PC-3 (cell line): ENCODE data around the gene C4orf50. TPM values are rescaled to one million over a fixed set of nuclear protein-coding genes. Genes with fewer than 3 reads are reported as not detected.

Experiments
- ATAC-seq: fragments of 200-7000 bp; cut with Tn5 transposase; 2 replicates; pipeline ENCODE4 v1.9.1; 2020; ENCODE audit warnings: mild to moderate bottlenecking, moderate library complexity
- BruUV-seq: library from RNA; stranded (reverse); fragments of 400-500 nt; replicated peaks from 2 replicates; lab custom pipeline; 2021; lab: Mats Ljungman, UMichigan
- CTCF ChIA-PET: fragments of 300-600 bp; sonication (Branson Sonifier 250); formaldehyde crosslinking; loops from one replicate; lab custom pipeline; 2022; ENCODE audit warnings: antibody characterized with exemption; lab: Charles Lee
- POLR2A ChIA-PET: fragments of 300-600 bp; sonication (Branson Sonifier 250); formaldehyde crosslinking; loops from one replicate; lab custom pipeline; 2022; ENCODE audit warnings: antibody characterized with exemption; ENCODE audit not compliant: unreplicated experiment; lab: Charles Lee
- DNase-seq: peaks from one replicate; pipeline ENCODE4 v3.0.0-alpha.2; 2015
- H2AFZ ChIP-seq: fragments of 300-600 bp; sonication (generic); 2 replicates; pipeline ENCODE4 v1.6.0; 2016; ENCODE audit warnings: antibody characterized with exemption, low read length
- H3F3A ChIP-seq: fragments of 300-600 bp; sonication (generic); one replicate; pipeline ENCODE4 v1.6.0; 2017; ENCODE audit warnings: antibody characterized with exemption, low read length, control low read depth, mild to moderate bottlenecking; ENCODE audit not compliant: unreplicated experiment
- H3K27ac ChIP-seq: fragments of 300-600 bp; sonication (generic); 2 replicates; pipeline ENCODE4 v1.5.1; 2016; ENCODE audit warnings: mild to moderate bottlenecking, low read length
- H3K27me3 ChIP-seq: fragments of 300-600 bp; sonication (generic); 2 replicates; pipeline ENCODE4 v1.6.1; 2016; ENCODE audit warnings: low read length, mixed read lengths
- H3K36me3 ChIP-seq: fragments of 300-600 bp; sonication (generic); 2 replicates; pipeline ENCODE4 v1.6.1; 2016; ENCODE audit warnings: low read depth, mixed run types, low read length, mixed read lengths
- H3K4me1 ChIP-seq: fragments of 300-600 bp; sonication (generic); 2 replicates; pipeline ENCODE4 v1.5.1; 2016; ENCODE audit warnings: low read length; ENCODE audit not compliant: insufficient read depth
- H3K4me2 ChIP-seq: fragments of 300-600 bp; sonication (generic); 2 replicates; pipeline ENCODE4 v1.6.0; 2016; ENCODE audit warnings: low read length
- H3K4me3 ChIP-seq: fragments of 300-600 bp; sonication (generic); 2 replicates; pipeline ENCODE4 v1.5.1; 2016; ENCODE audit warnings: mild to moderate bottlenecking, low read length, mixed read lengths
- H3K79me2 ChIP-seq: fragments of 300-600 bp; sonication (generic); 2 replicates; pipeline ENCODE4 v1.6.1; 2017; ENCODE audit warnings: low read length, mixed read lengths
- H3K9ac ChIP-seq: fragments of 300-600 bp; sonication (generic); 2 replicates; pipeline ENCODE4 v1.6.0; 2016; ENCODE audit warnings: mild to moderate bottlenecking, low read length
- H3K9me2 ChIP-seq: fragments of 300-600 bp; sonication (generic); replicated peaks from 2 replicates; pipeline ENCODE4 v1.6.1; 2016; ENCODE audit warnings: mixed run types, low read length, mixed read lengths
- H3K9me3 ChIP-seq: fragments of 300-600 bp; sonication (generic); 2 replicates; pipeline ENCODE4 v1.6.1; 2016; ENCODE audit warnings: low read length, mixed read lengths
- H4K20me1 ChIP-seq: fragments of 300-600 bp; sonication (generic); 2 replicates; pipeline ENCODE4 v1.6.1; 2016; ENCODE audit warnings: low read length, mixed read lengths
- CTCF ChIP-seq: fragments of 300-600 bp; sonication (generic); conservative IDR thresholded peaks from 2 replicates; pipeline ENCODE4 v1.5.1; 2017; ENCODE audit warnings: antibody characterized with exemption, low read depth, mild to moderate bottlenecking, low read length
- EZH2 ChIP-seq: fragments of 300-600 bp; sonication (generic); IDR thresholded peaks from one replicate; pipeline ENCODE4 v1.6.1; 2017; ENCODE audit warnings: antibody characterized with exemption, mild to moderate bottlenecking, low read length; ENCODE audit not compliant: unreplicated experiment
- EZH2phosphoT487 ChIP-seq: fragments of 300-600 bp; sonication (generic); IDR thresholded peaks from 2 replicates; pipeline ENCODE4 v1.6.1; 2018; ENCODE audit warnings: mild to moderate bottlenecking, antibody characterized with exemption, low read length, borderline replicate concordance
- intact Hi-C: fragments of 100-400 bp; cut with micrococcal nuclease; formaldehyde crosslinking; loops from 2 replicates; pipeline ENCODE4 v1.9.0; 2023
- total RNA-seq: library from RNA; depleted of rRNA; stranded (reverse); fragments of >200 nt; gene quantifications from 2 replicates; pipeline ENCODE4 v1.2.3, GENCODE V29; 2014

The C4orf50 gene
- total RNA-seq, 1 experiment from 2014 or later, result not detected

DNA sequence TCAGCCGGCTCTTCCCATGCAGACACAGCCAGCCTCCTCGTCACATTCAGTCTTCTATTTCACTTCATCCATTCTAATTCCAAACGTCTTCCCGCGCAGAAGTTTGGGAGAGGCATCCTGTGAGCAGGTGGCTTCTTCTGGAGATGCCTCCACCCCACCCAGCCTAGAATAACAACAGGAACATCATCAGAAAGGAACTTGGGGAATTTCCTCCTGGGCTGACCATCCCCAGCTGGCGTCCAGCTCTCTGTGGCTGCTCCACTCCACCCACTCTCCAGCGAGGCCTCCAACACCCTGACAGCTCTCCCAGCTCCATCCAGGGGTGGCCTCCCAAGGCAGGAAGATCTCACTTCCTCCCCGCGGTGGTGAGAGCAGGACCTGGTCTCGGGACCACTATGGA lies 5.5 kb upstream of the C4orf50 start:
- no peak for DNase-seq
- H4K20me1 ChIP-seq, result no peaks in the 10 kb centered on the region
- ChIA-PET CTCF (no interaction called here), POLR2A (no interaction called here)
- TF ChIP-seq EZH2 (no peak), EZH2phosphoT487 (no peak), CTCF (no peak)
- no peaks in the 10 kb centered on the region for H3K36me3 ChIP-seq
- no peaks in the 10 kb centered on the region for H3F3A ChIP-seq
- H3K4me2 ChIP-seq, result no peak overlapping the region
- no peak overlapping the region for H2AFZ ChIP-seq
- intact Hi-C loops, result no loop called here
- H3K4me3 ChIP-seq, result no peak overlapping the region
- H3K4me1 ChIP-seq, result no peaks in the 10 kb centered on the region
- H3K9me3 ChIP-seq, result no peaks in the 10 kb centered on the region
- no peaks in the 10 kb centered on the region for H3K9me2 ChIP-seq
- BruUV-seq, result no TSS peak
- peaks cover 42% of the 10 kb centered on the region for H3K27me3 ChIP-seq
- H3K79me2 ChIP-seq, result no peaks in the 10 kb centered on the region
- H3K9ac ChIP-seq, result no peak overlapping the region
- H3K27ac ChIP-seq, result no peak overlapping the region
- no peak for ATAC-seq

- no peak for DNase-seq
- TF ChIP-seq EZH2phosphoT487, result no peak
- no peak for TF ChIP-seq EZH2
- TF ChIP-seq CTCF, result no peak
- CTCF ChIA-PET, result no interaction called here
- Histone ChIP-seq H3K9me2 (no peaks in the 10 kb centered on the region), H3F3A (no peaks in the 10 kb centered on the region), H3K9ac (no peak overlapping the region), H2AFZ (no peak overlapping the region), H4K20me1 (no peaks in the 10 kb centered on the region), H3K27me3 (peaks cover 35% of the 10 kb centered on the region), H3K36me3 (no peaks in the 10 kb centered on the region), H3K4me1 (no peaks in the 10 kb centered on the region), H3K4me2 (no peak overlapping the region), H3K27ac (no peak overlapping the region), H3K79me2 (no peaks in the 10 kb centered on the region), H3K9me3 (no peaks in the 10 kb centered on the region), H3K4me3 (no peak overlapping the region)
- no peak for ATAC-seq
- intact Hi-C loops, result no loop called here
- BruUV-seq, result no TSS peak
- POLR2A ChIA-PET, result no interaction called here
Measured at GRCh38 chr4:6022607-6023288, 4.5 kb upstream of the C4orf50 start.

DNA sequence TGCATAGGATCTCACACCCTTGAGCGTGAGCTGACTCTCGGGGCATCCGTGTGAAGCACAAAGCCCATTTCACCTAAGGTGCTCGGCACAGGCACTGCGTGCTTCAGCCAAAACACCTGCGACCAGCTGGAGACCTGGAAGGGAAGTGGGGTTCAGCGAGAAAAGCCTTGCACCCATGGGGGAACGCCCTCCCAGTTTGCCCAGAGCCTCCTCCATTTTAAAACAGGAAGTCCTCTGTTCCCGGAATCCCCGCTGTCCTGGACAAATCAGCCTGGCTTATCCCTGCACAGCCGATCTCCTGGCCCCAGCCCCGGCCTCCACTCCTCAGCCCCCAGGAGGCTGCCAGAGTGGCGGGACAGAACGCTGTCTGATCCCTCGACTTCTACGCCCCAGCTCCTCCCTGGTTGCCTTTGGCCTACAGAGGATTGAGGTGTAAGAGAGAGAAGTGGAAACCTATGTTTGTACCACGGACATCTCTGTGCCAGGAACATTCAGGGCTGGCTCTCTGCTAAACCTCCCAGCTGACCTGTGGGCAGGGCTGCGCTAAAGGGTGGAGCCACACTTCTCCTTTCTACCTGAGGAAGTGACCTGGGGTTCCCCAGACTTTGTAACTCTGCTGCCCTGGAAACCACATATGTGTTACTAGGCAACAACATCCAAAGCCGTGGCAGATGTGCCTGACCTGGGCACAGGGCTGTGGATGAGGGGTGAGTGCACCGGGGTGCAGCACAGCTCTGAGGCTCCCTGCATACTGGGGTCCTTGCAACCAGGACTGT lies 3.8 kb upstream of the C4orf50 start:
- no peaks in the 10 kb centered on the region for H3K79me2 ChIP-seq
- intact Hi-C loops, result no loop called here
- H3K4me1 ChIP-seq, result no peaks in the 10 kb centered on the region
- no peak for TF ChIP-seq EZH2phosphoT487
- no peak for TF ChIP-seq CTCF
- no peak for TF ChIP-seq EZH2
- H3K9ac ChIP-seq, result no peak overlapping the region
- H3K4me2 ChIP-seq, result no peak overlapping the region
- CTCF ChIA-PET, result no interaction called here
- no peaks in the 10 kb centered on the region for H3K36me3 ChIP-seq
- H4K20me1 ChIP-seq, result no peaks in the 10 kb centered on the region
- H2AFZ ChIP-seq, result no peak overlapping the region
- no peak for ATAC-seq
- DNase-seq, result no peak
- H3K9me3 ChIP-seq, result no peaks in the 10 kb centered on the region
- no TSS peak for BruUV-seq
- H3K27ac ChIP-seq, result no peak overlapping the region
- POLR2A ChIA-PET, result no interaction called here
- no peaks in the 10 kb centered on the region for H3K9me2 ChIP-seq
- no peak overlapping the region for H3K4me3 ChIP-seq
- H3F3A ChIP-seq, result no peaks in the 10 kb centered on the region
- peaks cover 40% of the 10 kb centered on the region for H3K27me3 ChIP-seq
